ENCODE data around the gene SLC30A2.
"Not testable (repeated sequence)": the region's sequence is repeated elsewhere in the genome, so short reads cannot be mapped to it uniquely, and the experiment has no call there.

Gene SLC30A2

GRCh38 chr1:26045722-26046245, at the start of gene SLC30A2:
SLC30A2 (minus strand) TSS chr1:26046118; CDS start chr1:26045896, 222 bp downstream.
- no peak for TF ChIP-seq CTCF (conservative IDR thresholded peaks at IDR 0.05; ENCODE audit: low read depth)
- CTCF ChIA-PET, result interaction anchor here (0.6 to 1.5 kb wide), 5 partner anchors 10 to 354 kb away, joined by 3 to 4 read pairs (median 3); no protein-coding TSS in a partner anchor
- POLR2A ChIA-PET (ENCODE audit: low non-redundant PET), result no interaction called here
- H3K27ac ChIP-seq, result no peak within 1 kb of the TSS
- DNase-seq (ENCODE audit: low spot score), result no peak

- TF ChIP-seq CTCF (conservative IDR thresholded peaks at IDR 0.05; ENCODE audit: low read depth), result no peak
- ChIA-PET POLR2A (ENCODE audit: low non-redundant PET) (no interaction called here), CTCF (interaction anchor here (0.9 kb wide), 1 partner anchor 44 kb away, joined by 6 read pairs; no protein-coding TSS in a partner anchor)
- no peak overlapping the region for H3K27ac ChIP-seq
- DNase-seq (ENCODE audit: low spot score), result no peak
Observed at GRCh38 chr1:26094677-26095383, 48.9 kb upstream of the SLC30A2 start.

GRCh38 chr1:26094076-26094669, 48.3 kb upstream of the SLC30A2 start:
- no peak for TF ChIP-seq CTCF (conservative IDR thresholded peaks at IDR 0.05; ENCODE audit: low read depth)
- H3K27ac ChIP-seq, result no peak overlapping the region
- DNase-seq (ENCODE audit: low spot score), result no peak
- ChIA-PET CTCF (no interaction called here), POLR2A (ENCODE audit: low non-redundant PET) (no interaction called here)

- H3K27ac ChIP-seq; DNase-seq (ENCODE audit: low spot score); POLR2A ChIA-PET (ENCODE audit: low non-redundant PET); CTCF ChIA-PET: not testable (repeated sequence)
Observed at GRCh38 chr1:26093569-26093968, 47.7 kb upstream of the SLC30A2 start.

GRCh38 chr1:26092422-26092821, 46.5 kb upstream of the SLC30A2 start:
- H3K27ac ChIP-seq, result no peak overlapping the region
- CTCF ChIA-PET, result interaction anchor here (0.6 kb wide), 1 partner anchor 381 kb away, joined by 3 read pairs; no protein-coding TSS in a partner anchor
- DNase-seq (ENCODE audit: low spot score), result no peak
- TF ChIP-seq CTCF (conservative IDR thresholded peaks at IDR 0.05; ENCODE audit: low read depth), result no peak
- POLR2A ChIA-PET (ENCODE audit: low non-redundant PET), result no interaction called here

- H3K27ac ChIP-seq, result no peak overlapping the region
- POLR2A ChIA-PET (ENCODE audit: low non-redundant PET), result no interaction called here
- CTCF ChIA-PET, result no interaction called here
- DNase-seq (ENCODE audit: low spot score), result no peak
- TF ChIP-seq CTCF (conservative IDR thresholded peaks at IDR 0.05; ENCODE audit: low read depth), result no peak
Observed at GRCh38 chr1:26090893-26091292, 45.0 kb upstream of the SLC30A2 start.

- no peak for TF ChIP-seq CTCF (conservative IDR thresholded peaks at IDR 0.05; ENCODE audit: low read depth)
- no peak overlapping the region for H3K27ac ChIP-seq
- ChIA-PET CTCF (no interaction called here), POLR2A (ENCODE audit: low non-redundant PET) (no interaction called here)
- no peak for DNase-seq (ENCODE audit: low spot score)
Observed at GRCh38 chr1:26089125-26089524, 43.2 kb upstream of the SLC30A2 start.

Data from RWPE1 (cell line).